ENCODE data around the gene PFN1. TPM values are rescaled to one million over a fixed set of nuclear protein-coding genes. Genes with fewer than 3 reads are reported as not detected.
A peak's percentile ranks its signal among the peaks of the same experiment; 100 is the strongest.

Gene PFN1
- total and polyA plus RNA-seq, 9 of the 15 experiments (the other 6 are each of a cell fraction or from before 2014, with no cell fraction given) = 60.5 to 1,479 (median 456) TPM

- in situ Hi-C loops (cut with MboI) = no loop called here
- no peaks in the 10 kb centered on the region for H3K9me1 ChIP-seq (ENCODE audit: control insufficient read depth, insufficient read depth, low read length)
- WGBS (ENCODE audit: insufficient coverage, low coverage, missing lambda C conversion rate) = 68% methylated on average over 3 of the region's 3 CpGs
- intact Hi-C loops (cut with micrococcal nuclease) = no loop called here
- no peak overlapping the region for H2AFZ ChIP-seq (ENCODE audit: low read depth, low read length)
- ATAC-seq = no peak
- no peak overlapping the region for H3K4me3 ChIP-seq
- H3K9ac ChIP-seq (ENCODE audit: insufficient read depth in 1 of 2, low read depth in 2 of 2, low read length in 2 of 2) = peak overlapping the region in 1 of 2 experiments; percentile 68; a peak in 2 of 4 replicates
- no peak overlapping the region for H3K27ac ChIP-seq (ENCODE audit: extremely low read depth, low read depth, low read length)
- H3K79me2 ChIP-seq (ENCODE audit: control insufficient read depth, insufficient read depth, low read length) = peaks cover 30% of the 10 kb centered on the region
- no peak overlapping the region for H3K4me2 ChIP-seq (ENCODE audit: insufficient read depth, low read length)
- FAIRE-seq = no peak
- POLR2A ChIA-PET = interaction anchor here (0.6 to 1.8 kb wide), 2 partner anchors 25 to 31 kb away, joined by 3 to 4 read pairs; partner anchors contain the start of gene SPAG7
- CTCF ChIA-PET (ENCODE audit: low intra/inter-chr PET ratio) = no interaction called here
- peaks cover 10 to 34% of the 10 kb centered on the region in 2 experiments; a peak in 4 of 5 replicates for H3K4me1 ChIP-seq (replicated peaks in 1 of 2; ENCODE audit: control insufficient read depth in 2 of 2, insufficient read depth in 2 of 2, low read length in 2 of 2)
- H3K27me3 ChIP-seq (ENCODE audit: control insufficient read depth in 2 of 2, insufficient read depth in 2 of 2, low read length in 2 of 2) = no peaks in the 10 kb centered on the region
- no peaks in the 10 kb centered on the region for H4K20me1 ChIP-seq (replicated peaks; ENCODE audit: control insufficient read depth, insufficient read depth, low read length)
- no peak for TF ChIP-seq ELK1 (CRISPR knock-in tag; IDR thresholded peaks at IDR 0.05)
- TF ChIP-seq CBX8 (IDR thresholded peaks at IDR 0.05; ENCODE audit: borderline replicate concordance, extremely low read depth, low read depth, low read length, poor library complexity, severe bottlenecking) = no peak
- TF ChIP-seq XRCC4 (IDR thresholded peaks at IDR 0.05; ENCODE audit: extremely low read depth, insufficient read depth, insufficient read length) = no peak
- TF ChIP-seq ZNF143 (CRISPR knock-in tag; IDR thresholded peaks at IDR 0.05) = no peak
- TF ChIP-seq GTF2A2 (tag; IDR thresholded peaks at IDR 0.05) = no peak
- no peak for TF ChIP-seq ZBTB34 (CRISPR knock-in tag; IDR thresholded peaks at IDR 0.05)
- no peak for TF ChIP-seq MEF2D (tag; conservative IDR thresholded peaks at IDR 0.05; ENCODE audit: low read depth)
- no peak for TF ChIP-seq POU5F1 (IDR thresholded peaks at IDR 0.05; ENCODE audit: borderline replicate concordance, low read depth, low read length, partially characterized antibody)
- TF ChIP-seq TEAD2 (tag; IDR thresholded peaks at IDR 0.05) = no peak
- TF ChIP-seq HNRNPUL1 (IDR thresholded peaks at IDR 0.05; ENCODE audit: low read length) = no peak
- no peak for TF ChIP-seq TEAD1 (CRISPR knock-in tag; IDR thresholded peaks at IDR 0.05)
- TF ChIP-seq, protein P1, sequence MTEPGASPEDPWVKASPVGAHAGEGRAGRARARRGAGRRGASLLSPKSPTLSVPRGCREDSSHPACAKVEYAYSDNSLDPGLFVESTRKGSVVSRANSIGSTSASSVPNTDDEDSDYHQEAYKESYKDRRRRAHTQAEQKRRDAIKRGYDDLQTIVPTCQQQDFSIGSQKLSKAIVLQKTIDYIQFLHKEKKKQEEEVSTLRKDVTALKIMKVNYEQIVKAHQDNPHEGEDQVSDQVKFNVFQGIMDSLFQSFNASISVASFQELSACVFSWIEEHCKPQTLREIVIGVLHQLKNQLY (CRISPR knock-in tag; conservative IDR thresholded peaks at IDR 0.05) = no peak
- no peak for TF ChIP-seq EZH2 (IDR thresholded peaks at IDR 0.05; ENCODE audit: borderline replicate concordance, low read depth, low read length)
- no peak for TF ChIP-seq ZNF134 (CRISPR knock-in tag; conservative IDR thresholded peaks at IDR 0.05)
- no peak for DNase-seq (ENCODE audit: extremely low read depth in 1 of 4, low spot score in 3 of 4)
- peaks cover 27% of the 10 kb centered on the region for H3K36me3 ChIP-seq (ENCODE audit: control insufficient read depth, insufficient read depth, low read length)
- BruUV-seq (replicated peaks) = no TSS peak
- no peaks in the 10 kb centered on the region for H3K9me3 ChIP-seq (replicated peaks; ENCODE audit: control insufficient read depth, insufficient read depth, low read depth, low read length)
Measured at GRCh38 chr17:4936436-4936835, 11.9 kb downstream of the PFN1 start.
